SU-DHL-6 (cell line): Measurements from ENCODE around the gene PKNOX2.

Experiments
- H2AFZ ChIP-seq: fragments of 200-600 bp; sonication (generic); 2 replicates; pipeline ENCODE4 v1.6.1; 2014; ENCODE audit warnings: low read depth, mild to moderate bottlenecking, moderate library complexity, mixed read lengths, antibody characterized with exemption, low read length; ENCODE audit not compliant: severe bottlenecking
- H3F3A ChIP-seq: fragments of 200-600 bp; shearing (Covaris generic); 2 replicates; pipeline ENCODE4 v1.6.0; 2016; ENCODE audit warnings: antibody characterized with exemption, mild to moderate bottlenecking; ENCODE audit not compliant: insufficient read depth
- H3K27ac ChIP-seq: fragments of 200-600 bp; sonication (generic); 2 replicates; pipeline ENCODE4 v1.5.1; 2016; ENCODE audit warnings: low read depth, mild to moderate bottlenecking, low read length, moderate library complexity, mixed read lengths
- H3K27me3 ChIP-seq: fragments of 200-600 bp; sonication (generic), shearing (Covaris generic); 2 replicates; pipeline ENCODE4 v1.6.0; 2014; ENCODE audit warnings: mild to moderate bottlenecking, low read length
- H3K36me3 ChIP-seq: fragments of 200-600 bp; sonication (generic); 2 replicates; pipeline ENCODE4 v1.6.1; 2014; ENCODE audit warnings: mild to moderate bottlenecking, low read length, mixed read lengths
- H3K4me2 ChIP-seq: fragments of 300-600, 200-600 bp; shearing (Covaris generic), sonication (generic); 2 replicates; pipeline ENCODE4 v1.6.0; 2014; ENCODE audit warnings: low read length, low read depth, mild to moderate bottlenecking; ENCODE audit not compliant: poor library complexity, severe bottlenecking
- H3K4me3 ChIP-seq: fragments of 200-600 bp; sonication (generic); 2 replicates; pipeline ENCODE4 v1.5.1; 2014; ENCODE audit warnings: antibody characterized with exemption, low read length, mild to moderate bottlenecking, mixed read lengths; ENCODE audit not compliant: insufficient read depth, poor library complexity, severe bottlenecking
- H3K79me2 ChIP-seq: fragments of 200-600 bp; sonication (generic); 2 replicates; pipeline ENCODE4 v1.6.1; 2014; ENCODE audit warnings: mild to moderate bottlenecking, low read length, moderate library complexity; ENCODE audit not compliant: insufficient read depth
- H3K9ac ChIP-seq: fragments of 200-600 bp; sonication (generic); 2 replicates; pipeline ENCODE4 v1.7.0; 2014; ENCODE audit warnings: mild to moderate bottlenecking, low read length
- H3K9me2 ChIP-seq: fragments of 200-600 bp; sonication (generic); replicated peaks from 2 replicates; pipeline ENCODE4 v1.6.1; 2014; ENCODE audit warnings: low read length; ENCODE audit not compliant: insufficient read depth
- H3K9me3 ChIP-seq: fragments of 200-600 bp; sonication (generic); 2 replicates; pipeline ENCODE4 v1.6.1; 2014; ENCODE audit warnings: low read length, mixed read lengths; ENCODE audit not compliant: insufficient read depth
- H4K20me1 ChIP-seq: fragments of 200-600 bp; sonication (generic); 2 replicates; pipeline ENCODE4 v1.6.1; 2014; ENCODE audit warnings: low read depth, mild to moderate bottlenecking, antibody characterized with exemption, low read length, moderate library complexity, mixed read lengths
- CTCF ChIP-seq: fragments of 200-600 bp; sonication (generic); IDR thresholded peaks from one replicate; pipeline ENCODE4 v1.5.1; 2017; ENCODE audit warnings: antibody characterized with exemption, mild to moderate bottlenecking, low read length, moderate library complexity; ENCODE audit not compliant: insufficient read depth, poor library complexity, severe bottlenecking
- EZH2phosphoT487 ChIP-seq: fragments of 200-600 bp; sonication (generic), shearing (Covaris generic); conservative IDR thresholded peaks from 2 replicates; pipeline ENCODE4 v1.6.1; 2018; ENCODE audit warnings: mild to moderate bottlenecking, antibody characterized with exemption, low read length, moderate library complexity, mixed read lengths

PKNOX2 gene

GRCh38 chr11:125382822-125383221 is 218.3 kb downstream of the PKNOX2 start:
- Histone ChIP-seq H3K36me3 (no peaks in the 10 kb centered on the region), H3K9me3 (no peaks in the 10 kb centered on the region), H3K27me3 (no peaks in the 10 kb centered on the region), H4K20me1 (no peaks in the 10 kb centered on the region), H3K4me2 (no peak overlapping the region), H3K27ac (no peak overlapping the region), H3F3A (no peaks in the 10 kb centered on the region), H3K9ac (no peak overlapping the region), H3K79me2 (no peaks in the 10 kb centered on the region), H3K9me2 (no peaks in the 10 kb centered on the region), H3K4me3 (no peak overlapping the region), H2AFZ (no peak overlapping the region)
- no peak for TF ChIP-seq EZH2phosphoT487
- no peak for TF ChIP-seq CTCF

DNA sequence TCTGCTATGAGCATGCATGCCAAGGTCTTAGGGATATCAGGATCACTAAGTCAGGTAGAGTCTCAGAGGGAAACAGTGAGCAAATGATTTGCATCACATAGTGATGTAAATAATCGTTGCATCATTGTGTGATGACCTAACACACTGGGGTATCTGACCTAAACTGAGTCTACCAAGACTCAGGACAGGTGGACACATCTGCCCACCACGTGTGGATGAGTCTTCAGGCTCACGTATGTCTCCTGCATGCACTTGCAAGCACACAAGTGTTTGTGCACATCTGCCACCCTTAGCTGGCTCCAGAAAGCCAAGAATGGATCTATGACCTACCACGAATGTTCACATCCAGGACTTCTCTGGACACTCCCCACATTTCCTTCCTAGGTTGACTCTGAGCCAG is 220.3 kb downstream of the PKNOX2 start:
- no peak overlapping the region for H3K4me2 ChIP-seq

GRCh38 chr11:125387901-125388300 is 223.3 kb downstream of the PKNOX2 start:
- H3K27ac ChIP-seq = no peak overlapping the region
- H3K4me3 ChIP-seq = no peak overlapping the region
- H2AFZ ChIP-seq = no peak overlapping the region
- no peak for TF ChIP-seq EZH2phosphoT487
- TF ChIP-seq CTCF = no peak
- H3K9ac ChIP-seq = no peak overlapping the region
- no peaks in the 10 kb centered on the region for H3K9me2 ChIP-seq
- no peaks in the 10 kb centered on the region for H3K79me2 ChIP-seq
- no peaks in the 10 kb centered on the region for H3K9me3 ChIP-seq
- H3K27me3 ChIP-seq = no peaks in the 10 kb centered on the region
- no peaks in the 10 kb centered on the region for H3K36me3 ChIP-seq
- no peaks in the 10 kb centered on the region for H3F3A ChIP-seq
- H3K4me2 ChIP-seq = no peak overlapping the region
- H4K20me1 ChIP-seq = no peaks in the 10 kb centered on the region

More for the DNA sequence above, 220.3 kb downstream of the PKNOX2 start:
- Histone ChIP-seq H3K27ac (no peak overlapping the region), H3F3A (no peaks in the 10 kb centered on the region), H2AFZ (no peak overlapping the region), H3K27me3 (no peaks in the 10 kb centered on the region), H4K20me1 (no peaks in the 10 kb centered on the region), H3K9me3 (no peaks in the 10 kb centered on the region), H3K79me2 (no peaks in the 10 kb centered on the region), H3K36me3 (no peaks in the 10 kb centered on the region), H3K9me2 (no peaks in the 10 kb centered on the region), H3K4me3 (no peak overlapping the region), H3K9ac (no peak overlapping the region)
- TF ChIP-seq CTCF (no peak), EZH2phosphoT487 (no peak)
